HCT116 (cell line): ENCODE measurements around the gene THYN1. TPM values are rescaled to one million over a fixed set of nuclear protein-coding genes. Genes with fewer than 3 reads are reported as not detected.

ENCODE experiments used
- ATAC-seq: fragments of 200-7000 bp; cut with Tn5 transposase; 2 replicates; pipeline ENCODE4 v1.9.1; 2020; ENCODE audit warnings: mild to moderate bottlenecking, moderate library complexity
- BruUV-seq: library from RNA; stranded (reverse); fragments of 400-500 nt; replicated peaks from 2 replicates; lab custom pipeline; 2021; lab: Mats Ljungman, UMichigan
- CTCF ChIA-PET: fragments of 300-600 bp; sonication (Branson Sonifier 250); formaldehyde crosslinking; loops from one replicate; lab custom pipeline; 2021; ENCODE audit warnings: antibody characterized with exemption; lab: Charles Lee
- POLR2A ChIA-PET: fragments of 300-600, 350-600 bp; sonication (Branson Sonifier 250); formaldehyde crosslinking; loops from one replicate; lab custom pipeline; 2021; ENCODE audit warnings: antibody characterized with exemption; lab: Charles Lee
- RAD21 ChIA-PET, 2 experiments: fragments of 300-600 bp; sonication (Branson Sonifier 250); formaldehyde crosslinking; loops; one replicate each; lab custom pipeline; 2023; ENCODE audit warnings: low total read pairs in 2 of 2; ENCODE audit not compliant: uncharacterized antibody in 2 of 2, unreplicated experiment in 2 of 2, low non-redundant PET in 1 of 2; lab: Charles Lee
- DNase-seq: peaks from one replicate; pipeline ENCODE4 v3.0.0-alpha.2; 2010; ENCODE audit warnings: low read depth, low spot score
- H2AFZ ChIP-seq: fragments of 200-600 bp; shearing (Covaris generic), sonication (generic); 2 replicates; pipeline ENCODE4 v1.6.1; 2017; ENCODE audit warnings: low read depth, mixed run types, mixed read lengths, antibody characterized with exemption, low read length; ENCODE audit not compliant: poor library complexity, severe bottlenecking
- H3K27ac ChIP-seq: 2 replicates; pipeline ENCODE4 v1.5.1; 2012; ENCODE audit warnings: low read depth, low read length
- H3K27me3 ChIP-seq: fragments of 200-600 bp; sonication (generic); 2 replicates; pipeline ENCODE4 v1.6.1; 2016; ENCODE audit warnings: mixed run types, low read length, mixed read lengths; ENCODE audit not compliant: insufficient read depth
- H3K36me3 ChIP-seq, 2 experiments: fragments of 200-500 bp in 1 of 2; fragments of 200-600 bp in 1 of 2; sonication (Bioruptor generic) in 1 of 2; sonication (generic) in 1 of 2; 2 replicates each; pipeline versions ENCODE4 v1.5.1 to v1.6.1; 2014 to 2016; ENCODE audit warnings: low read length in 2 of 2, inconsistent platforms in 1 of 2, mixed read lengths in 1 of 2, mixed run types in 1 of 2; ENCODE audit not compliant: insufficient read depth in 2 of 2, control insufficient read depth in 1 of 2
- H3K4me1 ChIP-seq, 2 experiments: fragments of 200-600 bp in 1 of 2; sonication (generic) in 1 of 2; 2 replicates each; pipeline versions ENCODE4 v1.5.1 to v1.6.1; 2012 to 2017; ENCODE audit warnings: low read length in 2 of 2, inconsistent platforms in 1 of 2, mild to moderate bottlenecking in 1 of 2, mixed read lengths in 1 of 2, mixed run types in 1 of 2, moderate library complexity in 1 of 2; ENCODE audit not compliant: insufficient read depth in 2 of 2, control insufficient read depth in 1 of 2
- H3K4me2 ChIP-seq: fragments of 200-600 bp; sonication (generic); 2 replicates; pipeline ENCODE4 v1.6.1; 2017; ENCODE audit warnings: mixed run types, low read length, mixed read lengths
- H3K4me3 ChIP-seq, 2 experiments: fragments of 200-600 bp in 1 of 2; sonication (generic) in 1 of 2; replicated peaks in 1 of 2; 2 replicates each; pipeline ENCODE4 v1.5.1; 2011 to 2016; ENCODE audit warnings: low read length in 2 of 2, control low read depth in 1 of 2, low read depth in 1 of 2, mild to moderate bottlenecking in 1 of 2, mixed read lengths in 1 of 2, mixed run types in 1 of 2
- H3K79me2 ChIP-seq: fragments of 200-600 bp; sonication (generic); 2 replicates; pipeline ENCODE4 v1.6.1; 2017; ENCODE audit warnings: mild to moderate bottlenecking, mixed run types, low read length, moderate library complexity, mixed read lengths; ENCODE audit not compliant: insufficient read depth
- H3K9ac ChIP-seq: fragments of 200-600 bp; sonication (generic); 2 replicates; pipeline ENCODE4 v1.6.1; 2016; ENCODE audit warnings: low read length, mixed read lengths
- H3K9me2 ChIP-seq: fragments of 200-600 bp; sonication (generic), shearing (Covaris generic); 2 replicates; pipeline ENCODE4 v1.6.1; 2017; ENCODE audit warnings: mixed run types, mild to moderate bottlenecking, moderate library complexity; ENCODE audit not compliant: insufficient read depth
- H3K9me3 ChIP-seq, 2 experiments: fragments of 200-500 bp in 1 of 2; fragments of 200-600 bp in 1 of 2; sonication (Bioruptor generic) in 1 of 2; sonication (generic) in 1 of 2; 2 replicates each; pipeline ENCODE4 v1.6.1; 2014 to 2017; ENCODE audit warnings: low read length in 2 of 2, mixed read lengths in 2 of 2, inconsistent platforms in 1 of 2, low read depth in 1 of 2, mild to moderate bottlenecking in 1 of 2, mixed run types in 1 of 2, moderate library complexity in 1 of 2; ENCODE audit not compliant: control insufficient read depth in 1 of 2, insufficient read depth in 1 of 2
- H4K20me1 ChIP-seq: fragments of 200-600 bp; sonication (generic), shearing (Covaris generic); 2 replicates; pipeline ENCODE4 v1.6.1; 2017; ENCODE audit warnings: mixed run types, mild to moderate bottlenecking, moderate library complexity; ENCODE audit not compliant: insufficient read depth
- EGR1 ChIP-seq: IDR thresholded peaks from 2 replicates; pipeline ENCODE4 v1.6.1; 2012; ENCODE audit warnings: low read depth
- EZH2 ChIP-seq: fragments of 200-600 bp; sonication (generic); IDR thresholded peaks from 2 replicates; pipeline ENCODE4 v1.6.1; 2017; ENCODE audit warnings: antibody characterized with exemption, mixed run types
- POLR2A ChIP-seq: IDR thresholded peaks from 2 replicates; pipeline ENCODE4 v1.7.0; 2011; ENCODE audit warnings: borderline replicate concordance; ENCODE audit not compliant: insufficient read depth, insufficient read length; ENCODE audit errors: extremely low read depth
- RAD21 ChIP-seq: IDR thresholded peaks from 2 replicates; pipeline ENCODE4 v1.6.1; 2012; ENCODE audit warnings: low read depth, mild to moderate bottlenecking
- SIN3A ChIP-seq: IDR thresholded peaks from 2 replicates; pipeline ENCODE4 v1.6.1; 2012; ENCODE audit warnings: low read depth
- TCF7L2 ChIP-seq: IDR thresholded peaks from 2 replicates; pipeline ENCODE4 v1.7.0; 2011; ENCODE audit warnings: borderline replicate concordance, inconsistent platforms; ENCODE audit not compliant: insufficient read depth, insufficient read length; ENCODE audit errors: extremely low read depth
- YY1 ChIP-seq: IDR thresholded peaks from 2 replicates; pipeline ENCODE4 v1.6.1; 2011; ENCODE audit warnings: low read length, low read depth, moderate library complexity, mild to moderate bottlenecking; ENCODE audit not compliant: insufficient replicate concordance; ENCODE audit errors: extremely low read depth
- ZNF274 ChIP-seq: fragments of 200-500 bp; sonication (Bioruptor generic); IDR thresholded peaks from 2 replicates; pipeline ENCODE4 v1.6.1; 2014; ENCODE audit warnings: mild to moderate bottlenecking, low read depth, low read length, inconsistent platforms
- intact Hi-C: fragments of 100-400 bp; cut with micrococcal nuclease; formaldehyde crosslinking; loops from 2 replicates; pipeline ENCODE4 v1.10.0; 2022
- total RNA-seq: library from RNA; stranded (reverse); gene quantifications from one replicate; pipeline ENCODE4 v1.2.1, GENCODE V29; 2021; ENCODE audit not compliant: unreplicated experiment
- TF ChIP-seq, protein P1 (sequence below), 3 experiments: fragments of 200-600 bp in 1 of 3; sonication (generic) in 1 of 3; IDR thresholded peaks in 2 of 3; conservative IDR thresholded peaks in 1 of 3; 2 replicates each; pipeline ENCODE4 v1.5.1; 2012 to 2017; ENCODE audit warnings: low read depth in 2 of 3, low read length in 2 of 3, antibody characterized with exemption in 1 of 3, borderline replicate concordance in 1 of 3, control low read depth in 1 of 3, mild to moderate bottlenecking in 1 of 3, mixed read lengths in 1 of 3, mixed run types in 1 of 3, moderate library complexity in 1 of 3; ENCODE audit not compliant: insufficient read depth in 1 of 3
- TF ChIP-seq, protein P2 (sequence below): IDR thresholded peaks from 2 replicates; pipeline ENCODE4 v1.6.1; 2012; ENCODE audit warnings: low read depth

Gene THYN1
- total RNA-seq, 1 experiment from 2014 or later = 32.2 TPM

DNA sequence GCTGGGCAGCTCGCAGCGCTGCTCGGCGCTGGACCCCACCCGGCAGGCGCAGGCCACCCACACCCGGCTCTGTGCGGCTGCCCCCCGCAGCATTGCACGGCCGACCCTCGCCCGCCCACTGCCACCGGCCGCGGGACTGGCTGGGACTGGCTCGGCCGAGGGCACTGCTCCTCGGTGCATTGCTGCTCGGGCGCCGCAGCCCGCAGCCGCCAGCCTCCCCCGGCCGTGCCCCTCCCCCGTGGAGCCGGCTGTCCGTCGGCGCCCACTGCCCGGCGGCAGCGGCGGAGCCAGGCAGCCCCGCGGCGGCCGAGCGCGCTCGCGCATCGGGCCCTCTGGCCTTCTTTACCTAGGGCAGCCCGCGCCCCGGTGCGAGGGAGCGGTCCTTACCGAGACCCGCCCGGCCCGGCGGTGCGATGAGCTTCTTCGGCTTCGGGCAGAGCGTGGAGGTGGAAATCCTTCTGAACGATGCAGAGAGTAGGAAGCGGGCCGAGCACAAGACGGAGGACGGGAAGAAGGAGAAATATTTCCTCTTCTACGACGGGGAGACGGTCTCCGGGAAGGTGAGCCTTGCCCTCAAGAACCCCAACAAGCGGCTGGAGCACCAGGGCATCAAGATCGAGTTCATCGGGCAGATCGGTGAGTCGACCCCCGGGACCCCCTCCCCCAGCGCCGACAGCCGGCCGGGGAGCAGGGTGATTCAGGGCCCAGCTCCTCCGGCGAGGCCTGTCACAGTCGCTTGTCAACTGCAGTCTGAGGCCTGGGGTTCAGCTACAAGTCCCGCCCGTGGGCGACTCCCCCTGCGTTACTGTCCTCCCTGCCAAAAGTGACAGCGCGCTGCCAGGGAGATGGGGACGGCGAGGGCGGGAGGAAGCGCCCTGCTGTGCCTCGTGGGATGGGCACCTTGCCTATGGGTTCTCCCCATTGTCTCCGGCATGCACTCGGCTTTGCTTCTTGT lies 28.2 kb downstream of the THYN1 start (continued):
- TF ChIP-seq, protein P1, sequence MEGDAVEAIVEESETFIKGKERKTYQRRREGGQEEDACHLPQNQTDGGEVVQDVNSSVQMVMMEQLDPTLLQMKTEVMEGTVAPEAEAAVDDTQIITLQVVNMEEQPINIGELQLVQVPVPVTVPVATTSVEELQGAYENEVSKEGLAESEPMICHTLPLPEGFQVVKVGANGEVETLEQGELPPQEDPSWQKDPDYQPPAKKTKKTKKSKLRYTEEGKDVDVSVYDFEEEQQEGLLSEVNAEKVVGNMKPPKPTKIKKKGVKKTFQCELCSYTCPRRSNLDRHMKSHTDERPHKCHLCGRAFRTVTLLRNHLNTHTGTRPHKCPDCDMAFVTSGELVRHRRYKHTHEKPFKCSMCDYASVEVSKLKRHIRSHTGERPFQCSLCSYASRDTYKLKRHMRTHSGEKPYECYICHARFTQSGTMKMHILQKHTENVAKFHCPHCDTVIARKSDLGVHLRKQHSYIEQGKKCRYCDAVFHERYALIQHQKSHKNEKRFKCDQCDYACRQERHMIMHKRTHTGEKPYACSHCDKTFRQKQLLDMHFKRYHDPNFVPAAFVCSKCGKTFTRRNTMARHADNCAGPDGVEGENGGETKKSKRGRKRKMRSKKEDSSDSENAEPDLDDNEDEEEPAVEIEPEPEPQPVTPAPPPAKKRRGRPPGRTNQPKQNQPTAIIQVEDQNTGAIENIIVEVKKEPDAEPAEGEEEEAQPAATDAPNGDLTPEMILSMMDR (IDR thresholded peaks at IDR 0.05 in 2 of 3, conservative IDR thresholded peaks at IDR 0.05 in 1 of 3; ENCODE audit: borderline replicate concordance in 1 of 3, insufficient read depth in 1 of 3, low read depth in 2 of 3, low read length in 2 of 3) = no peak

DNA sequence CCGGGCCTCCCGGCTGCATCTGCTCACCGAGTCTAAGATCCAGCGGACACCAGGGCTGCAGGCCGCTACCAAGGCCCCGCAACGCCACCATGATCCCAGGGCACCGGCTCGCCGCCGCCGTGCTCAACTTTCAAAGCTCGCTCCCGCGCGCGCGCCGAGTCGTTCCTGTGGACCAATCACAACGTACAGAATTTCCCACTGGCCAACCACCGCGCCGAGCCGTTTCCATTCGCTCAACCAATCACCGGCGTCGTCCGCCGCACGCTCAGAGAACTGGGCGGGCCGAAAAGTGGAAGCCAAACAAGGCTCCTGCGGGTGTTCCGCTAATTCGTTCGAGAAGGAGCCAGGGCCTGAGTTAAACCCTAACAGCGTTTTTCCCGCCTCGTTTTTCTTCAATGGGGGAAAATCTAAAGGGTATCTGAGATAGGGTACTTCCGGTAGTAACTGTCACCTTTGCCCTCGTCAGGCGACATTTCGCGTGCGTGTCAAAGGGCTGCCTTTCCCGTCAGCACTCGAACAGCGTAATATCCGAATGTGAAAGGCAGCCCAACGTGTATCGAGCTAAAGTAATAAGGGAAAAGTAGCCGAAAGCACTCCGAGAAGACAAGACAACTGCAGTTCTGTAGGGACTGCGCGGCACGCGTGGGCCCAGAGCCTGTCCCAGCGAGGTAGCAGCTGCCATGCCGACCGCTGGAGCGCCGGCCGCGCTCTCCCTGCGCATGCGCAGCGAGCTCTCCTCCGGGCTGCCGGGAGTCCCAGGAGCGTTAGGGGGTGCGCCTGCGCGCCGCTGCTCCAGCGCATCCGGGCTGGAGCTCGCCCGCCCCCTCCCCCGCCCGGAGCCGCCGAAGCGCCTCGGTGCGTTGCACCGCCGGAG lies 29.1 kb downstream of the THYN1 start, which contains the start of the genes NCAPD3 and VPS26B:
Gene NCAPD3, minus strand, starts transcription at position 132 of the 874 bp plus-strand sequence. Its CDS starts 41 bp downstream, at position 91.
Gene VPS26B, plus strand, starts transcription at position 836 of the 874 bp plus-strand sequence. CDS start 452 bp downstream, outside the sequence.
- Histone ChIP-seq H3K9ac (peak within 1 kb of the TSS; percentile 84), H3K36me3 (peaks cover 12 to 15% of the 10 kb centered on the region in 2 experiments), H3K9me2 (no peaks in the 10 kb centered on the region), H3K4me3 (peak within 1 kb of the TSS; percentile 79 to 90), H3K4me1 (peaks cover 10 to 20% of the 10 kb centered on the region in 2 experiments), H3K27ac (peak within 1 kb of the TSS; percentile 61), H2AFZ (peak within 1 kb of the TSS; percentile 88), H3K4me2 (peak within 1 kb of the TSS; percentile 88), H4K20me1 (peaks cover 8% of the 10 kb centered on the region; the same call in 1 of the 2 replicates), H3K79me2 (peaks cover 81% of the 10 kb centered on the region), H3K27me3 (no peaks in the 10 kb centered on the region), H3K9me3 (no peaks in the 10 kb centered on the region)
- POLR2A ChIA-PET = interaction anchor here (0.7 to 1.7 kb wide), 2 partner anchors 29 kb away, joined by 3 to 4 read pairs; partner anchors contain the start of genes ACAD8 and THYN1
- intact Hi-C loops = loop anchor here (2.0 to 10.0 kb wide), 3 partner anchors 29 to 189 kb away; partner anchors contain the start of genes ACAD8 and THYN1
- DNase-seq = peak; percentile 88
- peak; percentile 86 for ATAC-seq
- BruUV-seq = no TSS peak
- CTCF ChIA-PET = interaction anchor here (1.1 to 1.7 kb wide), 3 partner anchors 15 to 20 kb away, joined by 3 to 7 read pairs (median 5); no protein-coding TSS in a partner anchor
- RAD21 ChIA-PET = interaction anchor here (0.7 to 1.4 kb wide), 2 partner anchors 24 to 296 kb away, joined by 3 to 6 read pairs; no protein-coding TSS in a partner anchor
- TF ChIP-seq EGR1 (peak; percentile 22; the same call in 1 of the 2 replicates), RAD21 (no peak), TCF7L2 (peak; percentile 78), SIN3A (peak; percentile 90), ZNF274 (no peak), YY1 (peak; percentile 3), POLR2A (peak; percentile 93), EZH2 (no peak)
- TF ChIP-seq, protein P1 (IDR thresholded peaks at IDR 0.05 in 2 of 3, conservative IDR thresholded peaks at IDR 0.05 in 1 of 3; ENCODE audit: borderline replicate concordance in 1 of 3, insufficient read depth in 1 of 3, low read depth in 2 of 3, low read length in 2 of 3) = no peak
- TF ChIP-seq, protein P2, sequence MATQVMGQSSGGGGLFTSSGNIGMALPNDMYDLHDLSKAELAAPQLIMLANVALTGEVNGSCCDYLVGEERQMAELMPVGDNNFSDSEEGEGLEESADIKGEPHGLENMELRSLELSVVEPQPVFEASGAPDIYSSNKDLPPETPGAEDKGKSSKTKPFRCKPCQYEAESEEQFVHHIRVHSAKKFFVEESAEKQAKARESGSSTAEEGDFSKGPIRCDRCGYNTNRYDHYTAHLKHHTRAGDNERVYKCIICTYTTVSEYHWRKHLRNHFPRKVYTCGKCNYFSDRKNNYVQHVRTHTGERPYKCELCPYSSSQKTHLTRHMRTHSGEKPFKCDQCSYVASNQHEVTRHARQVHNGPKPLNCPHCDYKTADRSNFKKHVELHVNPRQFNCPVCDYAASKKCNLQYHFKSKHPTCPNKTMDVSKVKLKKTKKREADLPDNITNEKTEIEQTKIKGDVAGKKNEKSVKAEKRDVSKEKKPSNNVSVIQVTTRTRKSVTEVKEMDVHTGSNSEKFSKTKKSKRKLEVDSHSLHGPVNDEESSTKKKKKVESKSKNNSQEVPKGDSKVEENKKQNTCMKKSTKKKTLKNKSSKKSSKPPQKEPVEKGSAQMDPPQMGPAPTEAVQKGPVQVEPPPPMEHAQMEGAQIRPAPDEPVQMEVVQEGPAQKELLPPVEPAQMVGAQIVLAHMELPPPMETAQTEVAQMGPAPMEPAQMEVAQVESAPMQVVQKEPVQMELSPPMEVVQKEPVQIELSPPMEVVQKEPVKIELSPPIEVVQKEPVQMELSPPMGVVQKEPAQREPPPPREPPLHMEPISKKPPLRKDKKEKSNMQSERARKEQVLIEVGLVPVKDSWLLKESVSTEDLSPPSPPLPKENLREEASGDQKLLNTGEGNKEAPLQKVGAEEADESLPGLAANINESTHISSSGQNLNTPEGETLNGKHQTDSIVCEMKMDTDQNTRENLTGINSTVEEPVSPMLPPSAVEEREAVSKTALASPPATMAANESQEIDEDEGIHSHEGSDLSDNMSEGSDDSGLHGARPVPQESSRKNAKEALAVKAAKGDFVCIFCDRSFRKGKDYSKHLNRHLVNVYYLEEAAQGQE = no peak
